GM23338 (cell line): Measurements from ENCODE around the gene CFAP58.

Experiments
- CTCF ChIP-seq, 2 experiments: fragments of 200-600 bp in 1 of 2; sonication (generic) in 1 of 2; conservative IDR thresholded peaks; 2 replicates each; pipeline versions ENCODE4 v1.5.1 to v1.6.1; 2016 to 2017; ENCODE audit warnings: antibody characterized with exemption in 2 of 2, low read depth in 2 of 2, mild to moderate bottlenecking in 2 of 2, moderate library complexity in 1 of 2
- EZH2 ChIP-seq: fragments of 200-600 bp; sonication (generic); IDR thresholded peaks from one replicate; pipeline ENCODE4 v1.8.0; 2017; ENCODE audit warnings: antibody characterized with exemption, mild to moderate bottlenecking, low read depth; ENCODE audit not compliant: unreplicated experiment
- POLR2AphosphoS5 ChIP-seq: IDR thresholded peaks from 2 replicates; pipeline ENCODE4 v1.6.1; 2016; ENCODE audit warnings: antibody characterized with exemption, low read depth
- REST ChIP-seq: IDR thresholded peaks from one replicate; pipeline ENCODE4 v1.6.1; 2018; ENCODE audit warnings: antibody characterized with exemption; ENCODE audit not compliant: unreplicated experiment

GRCh38 chr10:104501864-104502579 lies 148.4 kb downstream of the CFAP58 start:
- no peak for TF ChIP-seq CTCF (conservative IDR thresholded peaks at IDR 0.05; ENCODE audit: low read depth in 2 of 2)
- no peak for TF ChIP-seq EZH2
- TF ChIP-seq POLR2AphosphoS5, result no peak
- no peak for TF ChIP-seq REST
